H1 (cell line): ENCODE results near the gene PTPRC. TPM values are rescaled to one million over a fixed set of nuclear protein-coding genes. Genes with fewer than 3 reads are reported as not detected.

ENCODE experiments used
- ATF2 ChIP-seq: IDR thresholded peaks from 2 replicates; pipeline ENCODE4 v1.6.1; 2012; ENCODE audit warnings: low read length, inconsistent platforms
- CTBP2 ChIP-seq: IDR thresholded peaks from 2 replicates; pipeline ENCODE4 v1.7.0; 2011; ENCODE audit warnings: borderline replicate concordance, mild to moderate bottlenecking, moderate library complexity, mixed read lengths, low read length; ENCODE audit not compliant: insufficient read depth, insufficient read length
- polyA plus RNA-seq, 7 experiments: library from polyadenylated mRNA; depleted of rRNA in 3 of 7; stranded (reverse) in 5 of 7; unstranded in 2 of 7; fragments of >200 nt in 5 of 7; fragments of 200-250 nt in 2 of 7; gene quantifications; 1 replicate in 5 of 7; 2 replicates in 1 of 7; 4 replicates in 1 of 7; pipeline versions ENCODE4 v1.2.1 to v1.2.3, GENCODE V29; 2011 to 2013; ENCODE audit warnings: missing spikeins in 2 of 7, mixed read lengths in 2 of 7
- total RNA-seq: library from RNA; stranded (reverse); fragmentation: NEBNext Ultra II Directional; extraction: Animal tissue kit (Norgen Biotek cat#: 25700); gene quantifications from 2 replicates; pipeline ENCODE4 v1.2.1, GENCODE V29; 2021

PTPRC gene
- total and polyA plus RNA-seq, 2 of the 8 experiments (the other 6 are each of a cell fraction or from before 2014, with no cell fraction given): 0.05 TPM; not detected in 1

GRCh38 chr1:198642983-198643382 lies 4.1 kb downstream of the PTPRC start (continued):
- no peak for TF ChIP-seq ATF2
- no peak for TF ChIP-seq CTBP2
